ENCODE results near the gene MYBPC2.
A peak's percentile ranks its signal among the peaks of the same experiment; 100 is the strongest.

The MYBPC2 gene

GRCh38 chr19:50451223-50451534 lies 18.5 kb downstream of the MYBPC2 start:
- no peak for TF ChIP-seq CTCF (IDR thresholded peaks at IDR 0.05; ENCODE audit: low read depth, low read length)
- no peak overlapping the region for H3K4me3 ChIP-seq (replicated peaks in 1 of 2; ENCODE audit: low read depth in 2 of 2, low read length in 2 of 2)
- DNase-seq (ENCODE audit: low read depth in 2 of 2), result no peak

GRCh38 chr19:50453243-50453642 lies 20.6 kb downstream of the MYBPC2 start:
- no peak for TF ChIP-seq CTCF (IDR thresholded peaks at IDR 0.05; ENCODE audit: low read depth, low read length)
- no peak for DNase-seq (ENCODE audit: low read depth in 2 of 2)
- no peak overlapping the region for H3K4me3 ChIP-seq (replicated peaks in 1 of 2; ENCODE audit: low read depth in 2 of 2, low read length in 2 of 2)

DNA sequence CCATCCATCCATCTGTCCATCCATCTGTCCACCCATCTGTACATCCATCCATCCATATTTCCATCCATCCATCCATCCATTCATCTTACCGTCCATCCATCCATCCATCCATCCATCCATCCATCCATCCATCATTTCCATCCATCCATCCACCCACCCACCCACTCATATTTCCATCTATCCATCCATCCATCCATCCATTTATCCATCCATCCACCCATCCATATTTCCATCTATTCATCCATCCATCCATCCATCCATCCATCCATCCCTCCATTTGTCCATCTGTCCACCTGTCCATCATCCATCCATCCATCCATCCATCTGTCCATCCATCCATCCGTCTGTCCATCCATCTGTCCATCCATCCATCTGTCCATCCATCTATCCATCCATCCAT lies 23.3 kb downstream of the MYBPC2 start:
- DNase-seq (ENCODE audit: low read depth in 2 of 2), result no peak
- H3K4me3 ChIP-seq (replicated peaks in 1 of 2; ENCODE audit: low read depth in 2 of 2, low read length in 2 of 2), result no peak overlapping the region
- no peak for TF ChIP-seq CTCF (IDR thresholded peaks at IDR 0.05; ENCODE audit: low read depth, low read length)

DNA sequence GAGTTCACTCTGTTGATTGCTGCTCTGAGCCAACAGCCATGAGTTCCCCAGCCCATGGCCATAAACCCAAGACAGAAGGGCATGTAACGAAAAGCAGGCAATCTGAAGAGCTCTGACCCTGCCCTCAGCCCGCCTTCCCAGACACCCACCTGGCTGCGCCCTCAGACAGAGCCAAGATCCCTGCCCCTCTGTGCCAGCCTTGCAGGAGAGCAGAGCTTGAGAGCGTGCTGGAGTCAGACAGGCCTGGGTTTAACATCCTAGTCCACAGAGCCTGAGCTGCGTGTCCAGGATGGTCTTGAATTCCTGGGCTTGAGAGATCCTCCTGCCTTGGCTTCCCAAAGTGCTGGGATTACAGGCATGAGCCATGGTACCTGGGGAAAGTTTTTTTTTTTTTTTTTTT lies 24.6 kb downstream of the MYBPC2 start:
- no peak overlapping the region for H3K4me3 ChIP-seq (replicated peaks in 1 of 2; ENCODE audit: low read depth in 2 of 2, low read length in 2 of 2)
- no peak for DNase-seq (ENCODE audit: low read depth in 2 of 2)
- TF ChIP-seq CTCF (IDR thresholded peaks at IDR 0.05; ENCODE audit: low read depth, low read length), result no peak

- DNase-seq (ENCODE audit: low read depth in 2 of 2), result peak in 1 of 2 donors; percentile 46
- H3K4me3 ChIP-seq (replicated peaks in 1 of 2; ENCODE audit: low read depth in 2 of 2, low read length in 2 of 2), result no peak overlapping the region
- TF ChIP-seq CTCF (IDR thresholded peaks at IDR 0.05; ENCODE audit: low read depth, low read length), result no peak
These were observed 25.8 kb downstream of the MYBPC2 start for GRCh38 chr19:50458396-50459066.

- no peak for TF ChIP-seq CTCF (IDR thresholded peaks at IDR 0.05; ENCODE audit: low read depth, low read length)
- DNase-seq (ENCODE audit: low read depth in 2 of 2), result no peak
- no peak overlapping the region for H3K4me3 ChIP-seq (replicated peaks in 1 of 2; ENCODE audit: low read depth in 2 of 2, low read length in 2 of 2)
These were observed 26.4 kb downstream of the MYBPC2 start for GRCh38 chr19:50459067-50459456.

- no peak for DNase-seq (ENCODE audit: low read depth in 2 of 2)
- no peak overlapping the region for H3K4me3 ChIP-seq (replicated peaks in 1 of 2; ENCODE audit: low read depth in 2 of 2, low read length in 2 of 2)
- no peak for TF ChIP-seq CTCF (IDR thresholded peaks at IDR 0.05; ENCODE audit: low read depth, low read length)
These were observed 26.9 kb downstream of the MYBPC2 start for GRCh38 chr19:50459638-50460037.
